ENCODE results near the gene ERBB4. TPM values are rescaled to one million over a fixed set of nuclear protein-coding genes. Genes with fewer than 3 reads are reported as not detected.

The ERBB4 gene
- total RNA-seq, 1 experiment from 2014 or later: 0.15 TPM

- ChIA-PET CTCF (interaction anchor here (0.5 kb wide), 1 partner anchor 359 kb away, joined by 6 read pairs; no protein-coding TSS in a partner anchor), POLR2A (no interaction called here)
- in situ Hi-C loops (cut with HindIII; ENCODE audit: low pct_unique_long_range_greater_than_20kb, low sequenced_read_pairs) (no loop called here), intact Hi-C loops (cut with micrococcal nuclease; ENCODE audit: unreplicated experiment) (no loop called here)
- ATAC-seq (no peak), DNase-seq (ENCODE audit: low read depth, low spot score) (no peak)
- no TSS peak for BruUV-seq (replicated peaks)
- H3K4me1 ChIP-seq (ENCODE audit: control insufficient read depth, insufficient read depth, low read length): no peaks in the 10 kb centered on the region
- no peak overlapping the region for H3K27ac ChIP-seq (ENCODE audit: low read length)
- H3K36me3 ChIP-seq (ENCODE audit: control insufficient read depth, insufficient read depth, low read length): no peaks in the 10 kb centered on the region
- H3K27me3 ChIP-seq (ENCODE audit: control insufficient read depth, insufficient read depth, low read length): no peaks in the 10 kb centered on the region
- H3K4me3 ChIP-seq (ENCODE audit: low read depth in 2 of 2, low read length in 2 of 2): no peak overlapping the region
- TF ChIP-seq, protein P1, sequence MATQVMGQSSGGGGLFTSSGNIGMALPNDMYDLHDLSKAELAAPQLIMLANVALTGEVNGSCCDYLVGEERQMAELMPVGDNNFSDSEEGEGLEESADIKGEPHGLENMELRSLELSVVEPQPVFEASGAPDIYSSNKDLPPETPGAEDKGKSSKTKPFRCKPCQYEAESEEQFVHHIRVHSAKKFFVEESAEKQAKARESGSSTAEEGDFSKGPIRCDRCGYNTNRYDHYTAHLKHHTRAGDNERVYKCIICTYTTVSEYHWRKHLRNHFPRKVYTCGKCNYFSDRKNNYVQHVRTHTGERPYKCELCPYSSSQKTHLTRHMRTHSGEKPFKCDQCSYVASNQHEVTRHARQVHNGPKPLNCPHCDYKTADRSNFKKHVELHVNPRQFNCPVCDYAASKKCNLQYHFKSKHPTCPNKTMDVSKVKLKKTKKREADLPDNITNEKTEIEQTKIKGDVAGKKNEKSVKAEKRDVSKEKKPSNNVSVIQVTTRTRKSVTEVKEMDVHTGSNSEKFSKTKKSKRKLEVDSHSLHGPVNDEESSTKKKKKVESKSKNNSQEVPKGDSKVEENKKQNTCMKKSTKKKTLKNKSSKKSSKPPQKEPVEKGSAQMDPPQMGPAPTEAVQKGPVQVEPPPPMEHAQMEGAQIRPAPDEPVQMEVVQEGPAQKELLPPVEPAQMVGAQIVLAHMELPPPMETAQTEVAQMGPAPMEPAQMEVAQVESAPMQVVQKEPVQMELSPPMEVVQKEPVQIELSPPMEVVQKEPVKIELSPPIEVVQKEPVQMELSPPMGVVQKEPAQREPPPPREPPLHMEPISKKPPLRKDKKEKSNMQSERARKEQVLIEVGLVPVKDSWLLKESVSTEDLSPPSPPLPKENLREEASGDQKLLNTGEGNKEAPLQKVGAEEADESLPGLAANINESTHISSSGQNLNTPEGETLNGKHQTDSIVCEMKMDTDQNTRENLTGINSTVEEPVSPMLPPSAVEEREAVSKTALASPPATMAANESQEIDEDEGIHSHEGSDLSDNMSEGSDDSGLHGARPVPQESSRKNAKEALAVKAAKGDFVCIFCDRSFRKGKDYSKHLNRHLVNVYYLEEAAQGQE (IDR thresholded peaks at IDR 0.05; ENCODE audit: insufficient read depth in 1 of 2, low read depth in 2 of 2, low read length in 1 of 2): no peak
- no peak for TF ChIP-seq POLR2AphosphoS5 (IDR thresholded peaks at IDR 0.05; ENCODE audit: low read depth, low read length)
- no peak for TF ChIP-seq TCF7L2 (IDR thresholded peaks at IDR 0.05; ENCODE audit: low read depth, low read length)
- TF ChIP-seq SIN3A (IDR thresholded peaks at IDR 0.05; ENCODE audit: borderline replicate concordance, insufficient read depth, low read depth, low read length): no peak
- TF ChIP-seq, protein P2, sequence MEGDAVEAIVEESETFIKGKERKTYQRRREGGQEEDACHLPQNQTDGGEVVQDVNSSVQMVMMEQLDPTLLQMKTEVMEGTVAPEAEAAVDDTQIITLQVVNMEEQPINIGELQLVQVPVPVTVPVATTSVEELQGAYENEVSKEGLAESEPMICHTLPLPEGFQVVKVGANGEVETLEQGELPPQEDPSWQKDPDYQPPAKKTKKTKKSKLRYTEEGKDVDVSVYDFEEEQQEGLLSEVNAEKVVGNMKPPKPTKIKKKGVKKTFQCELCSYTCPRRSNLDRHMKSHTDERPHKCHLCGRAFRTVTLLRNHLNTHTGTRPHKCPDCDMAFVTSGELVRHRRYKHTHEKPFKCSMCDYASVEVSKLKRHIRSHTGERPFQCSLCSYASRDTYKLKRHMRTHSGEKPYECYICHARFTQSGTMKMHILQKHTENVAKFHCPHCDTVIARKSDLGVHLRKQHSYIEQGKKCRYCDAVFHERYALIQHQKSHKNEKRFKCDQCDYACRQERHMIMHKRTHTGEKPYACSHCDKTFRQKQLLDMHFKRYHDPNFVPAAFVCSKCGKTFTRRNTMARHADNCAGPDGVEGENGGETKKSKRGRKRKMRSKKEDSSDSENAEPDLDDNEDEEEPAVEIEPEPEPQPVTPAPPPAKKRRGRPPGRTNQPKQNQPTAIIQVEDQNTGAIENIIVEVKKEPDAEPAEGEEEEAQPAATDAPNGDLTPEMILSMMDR (IDR thresholded peaks at IDR 0.05): no peak
- H3K9me3 ChIP-seq (ENCODE audit: control insufficient read depth, insufficient read depth, low read depth, low read length): no peaks in the 10 kb centered on the region
Observed at GRCh38 chr2:212208467-212208866, 330.1 kb downstream of the ERBB4 start.

DNA sequence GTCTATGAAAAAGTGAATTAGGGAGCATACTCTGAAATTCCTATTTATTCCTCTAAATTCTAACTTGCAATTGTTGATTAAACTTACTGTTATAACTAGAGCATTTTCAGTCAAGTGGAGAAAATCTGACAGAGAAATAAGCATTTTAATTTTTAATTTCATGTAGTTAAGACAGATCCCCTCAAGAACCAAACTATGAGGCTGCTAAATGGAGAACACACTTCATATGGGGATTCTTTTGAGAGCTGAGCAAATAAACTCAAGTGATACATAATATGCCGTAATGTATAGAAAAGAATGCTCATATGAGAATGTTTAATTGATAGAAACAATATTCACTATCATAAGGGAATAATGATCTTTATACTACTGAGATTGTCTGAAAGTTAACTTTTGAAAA lies 340.8 kb downstream of the ERBB4 start:
- Histone ChIP-seq H3K4me1 (ENCODE audit: control insufficient read depth, insufficient read depth, low read length) (no peaks in the 10 kb centered on the region), H3K4me3 (ENCODE audit: low read depth in 2 of 2, low read length in 2 of 2) (no peak overlapping the region), H3K9me3 (ENCODE audit: control insufficient read depth, insufficient read depth, low read depth, low read length) (no peaks in the 10 kb centered on the region), H3K27me3 (ENCODE audit: control insufficient read depth, insufficient read depth, low read length) (no peaks in the 10 kb centered on the region), H3K36me3 (ENCODE audit: control insufficient read depth, insufficient read depth, low read length) (no peaks in the 10 kb centered on the region), H3K27ac (ENCODE audit: low read length) (no peak overlapping the region)
- ChIA-PET POLR2A (no interaction called here), CTCF (no interaction called here)
- ATAC-seq (no peak), DNase-seq (ENCODE audit: low read depth, low spot score) (no peak)
- intact Hi-C loops (cut with micrococcal nuclease; ENCODE audit: unreplicated experiment) (no loop called here), in situ Hi-C loops (cut with HindIII; ENCODE audit: low pct_unique_long_range_greater_than_20kb, low sequenced_read_pairs) (no loop called here)
- BruUV-seq (replicated peaks): no TSS peak
- TF ChIP-seq SIN3A (IDR thresholded peaks at IDR 0.05; ENCODE audit: borderline replicate concordance, insufficient read depth, low read depth, low read length): no peak
- TF ChIP-seq POLR2AphosphoS5 (IDR thresholded peaks at IDR 0.05; ENCODE audit: low read depth, low read length): no peak
- TF ChIP-seq TCF7L2 (IDR thresholded peaks at IDR 0.05; ENCODE audit: low read depth, low read length): no peak
- TF ChIP-seq, protein P2 (IDR thresholded peaks at IDR 0.05): no peak
